H1 (cell line): Measurements from ENCODE around the gene SEPTIN5. TPM values are rescaled to one million over a fixed set of nuclear protein-coding genes. Genes with fewer than 3 reads are reported as not detected.

Experiments used
- ATF3 ChIP-seq: IDR thresholded peaks from 2 replicates; pipeline ENCODE4 v1.6.1; 2011; ENCODE audit warnings: low read depth, mild to moderate bottlenecking, low read length; ENCODE audit not compliant: insufficient read depth
- BACH1 ChIP-seq: IDR thresholded peaks from 2 replicates; pipeline ENCODE4 v1.6.1; 2012; ENCODE audit warnings: low read length, improper control_type of control experiment
- CBX8 ChIP-seq: fragments of 300-800, 300-1000 bp; sonication (generic); IDR thresholded peaks from 2 replicates; pipeline ENCODE4 v1.7.1; 2016; ENCODE audit warnings: low read depth, low read length, borderline replicate concordance
- GABPA ChIP-seq: IDR thresholded peaks from 2 replicates; pipeline ENCODE4 v1.6.1; 2011; ENCODE audit warnings: mild to moderate bottlenecking, low read length, moderate library complexity, borderline replicate concordance; ENCODE audit not compliant: insufficient read depth
- KDM5A ChIP-seq: fragments of 200-600 bp; IDR thresholded peaks from 2 replicates; pipeline ENCODE4 v1.7.1; 2012; ENCODE audit warnings: mild to moderate bottlenecking, low read length, inconsistent platforms, mixed read lengths
- RXRA ChIP-seq: IDR thresholded peaks from 2 replicates; pipeline ENCODE4 v1.6.1; 2011; ENCODE audit warnings: low read depth, mild to moderate bottlenecking, low read length, moderate library complexity; ENCODE audit not compliant: insufficient read depth
- TBP ChIP-seq: IDR thresholded peaks from 2 replicates; pipeline ENCODE4 v1.6.1; 2011; ENCODE audit warnings: low read depth, low read length, improper control_type of control experiment
- ZNF274 ChIP-seq: IDR thresholded peaks from 2 replicates; pipeline ENCODE4 v1.7.0; 2012; ENCODE audit warnings: low read length, borderline replicate concordance; ENCODE audit errors: extremely low read depth
- polyA plus RNA-seq, 7 experiments: library from polyadenylated mRNA; depleted of rRNA in 3 of 7; stranded (reverse) in 5 of 7; unstranded in 2 of 7; fragments of >200 nt in 5 of 7; fragments of 200-250 nt in 2 of 7; gene quantifications; 1 replicate in 5 of 7; 2 replicates in 1 of 7; 4 replicates in 1 of 7; pipeline versions ENCODE4 v1.2.1 to v1.2.3, GENCODE V29; 2011 to 2013; ENCODE audit warnings: missing spikeins in 2 of 7, mixed read lengths in 2 of 7
- total RNA-seq: library from RNA; stranded (reverse); fragmentation: NEBNext Ultra II Directional; extraction: Animal tissue kit (Norgen Biotek cat#: 25700); gene quantifications from 2 replicates; pipeline ENCODE4 v1.2.1, GENCODE V29; 2021

Gene SEPTIN5
- total and polyA plus RNA-seq, 2 of the 8 experiments (the other 6 are each of a cell fraction or from before 2014, with no cell fraction given) = 6.0 to 8.6 TPM

GRCh38 chr22:19743081-19743480, 28.8 kb downstream of the SEPTIN5 start (continued):
- no peak for TF ChIP-seq GABPA
- TF ChIP-seq CBX8 = no peak
- no peak for TF ChIP-seq ATF3
- TF ChIP-seq KDM5A = no peak
- no peak for TF ChIP-seq BACH1
- no peak for TF ChIP-seq RXRA
- no peak for TF ChIP-seq ZNF274
- TF ChIP-seq TBP = no peak
